ENCODE measurements around the gene PLXNC1.
A peak's percentile ranks its signal among the peaks of the same experiment; 100 is the strongest.

DNA sequence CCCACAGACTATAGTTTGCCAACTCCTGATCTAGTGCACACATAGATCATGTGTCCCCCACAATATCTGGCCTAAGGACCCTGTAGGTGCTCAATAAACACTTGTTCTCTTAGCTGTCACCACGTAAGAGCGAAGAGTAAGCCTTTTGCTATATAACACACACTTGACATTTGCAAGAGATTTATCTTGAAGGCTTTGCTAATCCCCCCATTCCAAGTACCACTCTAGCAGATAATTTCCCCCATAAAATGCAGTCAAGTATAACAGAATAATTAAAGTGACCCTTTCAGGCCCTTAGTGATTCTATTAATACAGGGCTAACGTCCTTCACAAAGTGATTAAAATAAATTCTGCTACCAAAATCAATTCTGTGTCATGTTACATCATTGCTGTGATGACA is 87.5 kb downstream of the PLXNC1 start:
- no peak for TF ChIP-seq FOXK2 (IDR thresholded peaks at IDR 0.05)
- TF ChIP-seq BHLHE40 (IDR thresholded peaks at IDR 0.05; ENCODE audit: borderline replicate concordance): no peak
- no peak for TF ChIP-seq ELF4 (IDR thresholded peaks at IDR 0.05)
- TF ChIP-seq, protein P1, sequence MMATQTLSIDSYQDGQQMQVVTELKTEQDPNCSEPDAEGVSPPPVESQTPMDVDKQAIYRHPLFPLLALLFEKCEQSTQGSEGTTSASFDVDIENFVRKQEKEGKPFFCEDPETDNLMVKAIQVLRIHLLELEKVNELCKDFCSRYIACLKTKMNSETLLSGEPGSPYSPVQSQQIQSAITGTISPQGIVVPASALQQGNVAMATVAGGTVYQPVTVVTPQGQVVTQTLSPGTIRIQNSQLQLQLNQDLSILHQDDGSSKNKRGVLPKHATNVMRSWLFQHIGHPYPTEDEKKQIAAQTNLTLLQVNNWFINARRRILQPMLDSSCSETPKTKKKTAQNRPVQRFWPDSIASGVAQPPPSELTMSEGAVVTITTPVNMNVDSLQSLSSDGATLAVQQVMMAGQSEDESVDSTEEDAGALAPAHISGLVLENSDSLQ (IDR thresholded peaks at IDR 0.05): peak; percentile 42
- no peak for TF ChIP-seq FOXM1 (IDR thresholded peaks at IDR 0.05; ENCODE audit: borderline replicate concordance)
- TF ChIP-seq TARDBP (IDR thresholded peaks at IDR 0.05): no peak
- TF ChIP-seq SP1 (IDR thresholded peaks at IDR 0.05): no peak
- no peak for TF ChIP-seq L3MBTL2 (conservative IDR thresholded peaks at IDR 0.05)
